NCI-H1694 treated with DMSO at 0.1 percent for 48 hours (cell line): ENCODE results near the gene ECHS1.

Source experiments
- DNase-seq: peaks from one replicate; lab custom pipeline; 2025; lab: John Stamatoyannopoulos, UW

Gene ECHS1

GRCh38 chr10:133358162-133358924, 14.8 kb downstream of the ECHS1 start:
- no peak for DNase-seq

GRCh38 chr10:133357285-133358161, 15.6 kb downstream of the ECHS1 start, which contains the start of gene FUOM:
Gene FUOM (minus strand): TSS chr10:133358019. CDS start chr10:133358007, 12 bp downstream.
- DNase-seq: peak; percentile 18

GRCh38 chr10:133356549-133357284, 16.4 kb downstream of the ECHS1 start:
- DNase-seq: no peak

- no peak for DNase-seq
Measured at GRCh38 chr10:133355991-133356390, 17.2 kb downstream of the ECHS1 start.

GRCh38 chr10:133355266-133355665, 17.9 kb downstream of the ECHS1 start:
- no peak for DNase-seq

- no peak for DNase-seq
Measured at GRCh38 chr10:133354672-133355240, 18.4 kb downstream of the ECHS1 start.

- DNase-seq: no peak
Measured at GRCh38 chr10:133353988-133354605, 19.1 kb downstream of the ECHS1 start.

- no peak for DNase-seq
Measured at GRCh38 chr10:133353202-133353959, 19.8 kb downstream of the ECHS1 start.

GRCh38 chr10:133351408-133352318, 21.5 kb downstream of the ECHS1 start:
- no peak for DNase-seq

GRCh38 chr10:133350950-133351329, 22.2 kb downstream of the ECHS1 start:
- DNase-seq: no peak

- DNase-seq: no peak
Measured at GRCh38 chr10:133350283-133350949, 22.7 kb downstream of the ECHS1 start.

- DNase-seq: no peak
Measured at GRCh38 chr10:133349577-133350011, 23.6 kb downstream of the ECHS1 start.

GRCh38 chr10:133349160-133349568, 24.0 kb downstream of the ECHS1 start:
- no peak for DNase-seq

GRCh38 chr10:133347710-133348517, 25.2 kb downstream of the ECHS1 start:
- DNase-seq: no peak

- DNase-seq: no peak
Measured at GRCh38 chr10:133346413-133346812, 26.7 kb downstream of the ECHS1 start.

GRCh38 chr10:133344236-133344635, 28.9 kb downstream of the ECHS1 start:
- no peak for DNase-seq

- no peak for DNase-seq
Measured at GRCh38 chr10:133343558-133343957, 29.6 kb downstream of the ECHS1 start.

GRCh38 chr10:133342942-133343341, 30.2 kb downstream of the ECHS1 start:
- no peak for DNase-seq
